ENCODE measurements around the gene CFAP99.

The CFAP99 gene

GRCh38 chr4:2408976-2409375, 9.8 kb upstream of the CFAP99 start:
- DNase-seq (ENCODE audit: low spot score), result no peak
- in situ Hi-C loops (cut with MboI; ENCODE audit: low sequenced_read_pairs, unreplicated experiment), result no loop called here
- TF ChIP-seq, protein P1, sequence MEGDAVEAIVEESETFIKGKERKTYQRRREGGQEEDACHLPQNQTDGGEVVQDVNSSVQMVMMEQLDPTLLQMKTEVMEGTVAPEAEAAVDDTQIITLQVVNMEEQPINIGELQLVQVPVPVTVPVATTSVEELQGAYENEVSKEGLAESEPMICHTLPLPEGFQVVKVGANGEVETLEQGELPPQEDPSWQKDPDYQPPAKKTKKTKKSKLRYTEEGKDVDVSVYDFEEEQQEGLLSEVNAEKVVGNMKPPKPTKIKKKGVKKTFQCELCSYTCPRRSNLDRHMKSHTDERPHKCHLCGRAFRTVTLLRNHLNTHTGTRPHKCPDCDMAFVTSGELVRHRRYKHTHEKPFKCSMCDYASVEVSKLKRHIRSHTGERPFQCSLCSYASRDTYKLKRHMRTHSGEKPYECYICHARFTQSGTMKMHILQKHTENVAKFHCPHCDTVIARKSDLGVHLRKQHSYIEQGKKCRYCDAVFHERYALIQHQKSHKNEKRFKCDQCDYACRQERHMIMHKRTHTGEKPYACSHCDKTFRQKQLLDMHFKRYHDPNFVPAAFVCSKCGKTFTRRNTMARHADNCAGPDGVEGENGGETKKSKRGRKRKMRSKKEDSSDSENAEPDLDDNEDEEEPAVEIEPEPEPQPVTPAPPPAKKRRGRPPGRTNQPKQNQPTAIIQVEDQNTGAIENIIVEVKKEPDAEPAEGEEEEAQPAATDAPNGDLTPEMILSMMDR (IDR thresholded peaks at IDR 0.05; ENCODE audit: borderline replicate concordance, control extremely low read depth, extremely low read depth, insufficient read depth, missing control alignments), result no peak

DNA sequence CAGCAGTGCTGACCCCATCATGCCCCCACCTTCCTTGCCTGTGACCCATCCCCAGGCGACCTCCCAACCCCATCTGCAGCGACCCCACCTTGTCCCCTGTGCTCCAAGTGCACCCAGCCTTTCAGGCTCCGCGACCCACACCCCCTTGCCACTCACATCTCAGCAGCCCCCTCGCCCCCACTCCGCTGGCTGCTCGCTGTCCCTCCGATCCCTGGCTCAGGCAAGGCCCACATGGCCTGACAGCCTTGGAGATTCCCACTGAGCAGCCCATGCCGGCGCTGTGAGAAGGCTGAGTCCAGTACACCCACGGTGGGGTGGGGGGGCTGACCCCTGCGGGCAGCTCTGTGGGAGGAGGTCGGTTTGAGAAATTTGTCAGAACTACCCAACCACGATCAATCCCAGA, 9.4 kb upstream of the CFAP99 start:
- no peak for DNase-seq (ENCODE audit: low spot score)
- in situ Hi-C loops (cut with MboI; ENCODE audit: low sequenced_read_pairs, unreplicated experiment), result no loop called here
- TF ChIP-seq, protein P1 (IDR thresholded peaks at IDR 0.05; ENCODE audit: borderline replicate concordance, control extremely low read depth, extremely low read depth, insufficient read depth, missing control alignments), result no peak

DNA sequence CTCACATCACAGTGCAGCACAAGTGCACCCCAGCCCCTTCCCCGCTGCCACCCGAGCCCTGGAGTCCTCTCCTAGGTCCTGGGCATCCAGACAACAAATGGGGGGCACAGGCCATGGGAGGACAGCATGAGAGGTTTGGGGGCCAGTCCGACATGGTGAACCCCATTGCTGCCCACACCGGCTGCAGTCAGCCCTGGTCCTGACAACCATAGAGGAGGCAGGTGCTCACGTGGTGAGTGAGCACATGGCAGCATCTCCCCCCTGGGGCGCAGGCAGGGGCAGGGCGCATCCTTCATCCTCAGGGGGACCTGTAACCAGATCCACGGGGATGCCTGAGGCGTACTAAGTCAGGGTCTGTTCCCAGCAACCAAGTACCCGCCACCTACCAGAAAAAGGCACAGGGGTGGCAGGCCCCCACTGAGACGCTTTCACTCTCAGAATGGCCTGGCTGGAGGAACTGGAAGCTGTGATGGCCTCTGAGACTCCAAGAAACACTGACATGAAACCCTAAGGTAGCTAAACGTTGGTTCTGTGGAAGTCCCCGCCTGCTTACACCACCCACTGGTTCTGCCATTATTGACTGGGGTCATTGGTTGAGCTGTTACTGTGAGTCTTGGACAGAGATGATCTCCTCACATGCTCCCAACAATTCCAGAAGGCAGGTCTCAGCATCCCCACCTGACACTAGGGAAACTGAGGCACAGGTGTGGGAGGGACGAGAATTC, 6.8 kb upstream of the CFAP99 start:
- in situ Hi-C loops (cut with MboI; ENCODE audit: low sequenced_read_pairs, unreplicated experiment), result no loop called here
- TF ChIP-seq, protein P1 (IDR thresholded peaks at IDR 0.05; ENCODE audit: borderline replicate concordance, control extremely low read depth, extremely low read depth, insufficient read depth, missing control alignments), result no peak
- DNase-seq (ENCODE audit: low spot score), result peak; percentile 80

GRCh38 chr4:2412534-2412884, 6.2 kb upstream of the CFAP99 start:
- TF ChIP-seq, protein P1 (IDR thresholded peaks at IDR 0.05; ENCODE audit: borderline replicate concordance, control extremely low read depth, extremely low read depth, insufficient read depth, missing control alignments), result no peak
- DNase-seq (ENCODE audit: low spot score), result peak; percentile 61
- in situ Hi-C loops (cut with MboI; ENCODE audit: low sequenced_read_pairs, unreplicated experiment), result no loop called here

DNA sequence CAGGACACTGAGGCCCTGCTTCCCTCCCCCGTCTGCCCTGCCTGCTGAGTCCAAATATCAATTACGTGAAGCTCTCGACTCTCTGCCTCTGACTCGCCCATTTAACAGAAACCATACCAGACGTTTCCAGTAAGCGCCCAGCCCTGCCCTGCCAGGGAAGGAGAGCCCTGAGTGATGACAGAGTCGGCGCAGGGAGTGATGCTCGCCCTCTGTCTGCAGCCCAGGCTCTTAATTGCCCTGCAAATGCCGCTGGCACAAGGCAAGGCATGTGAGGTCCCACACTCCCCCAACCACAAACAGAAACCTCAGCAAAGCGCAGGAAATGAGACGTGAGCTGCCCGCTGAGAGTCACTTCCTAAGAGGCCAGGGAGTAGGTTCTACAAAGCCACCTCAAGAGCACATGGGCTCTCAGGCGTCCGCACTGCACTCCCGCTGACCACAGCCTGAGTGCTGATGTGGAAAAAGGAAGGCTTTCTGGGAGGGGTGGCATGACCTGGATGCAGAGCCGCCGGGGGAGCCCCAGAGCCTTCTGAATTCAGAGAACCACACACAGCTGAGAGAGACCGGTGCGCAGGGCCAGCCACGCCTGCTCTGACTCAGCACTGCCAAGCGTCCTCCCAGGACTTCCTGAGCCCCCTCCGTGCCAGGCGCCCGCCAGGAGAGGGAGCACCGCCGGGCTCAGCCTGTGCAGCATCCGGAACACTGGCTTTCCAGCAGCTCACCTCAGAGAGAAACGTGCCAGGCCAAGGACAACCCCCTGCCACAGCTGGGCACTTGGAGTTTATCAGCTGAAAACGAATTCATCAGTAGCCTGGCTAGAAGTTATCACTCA, 5.7 kb upstream of the CFAP99 start:
- in situ Hi-C loops (cut with MboI; ENCODE audit: low sequenced_read_pairs, unreplicated experiment), result no loop called here
- TF ChIP-seq, protein P1 (IDR thresholded peaks at IDR 0.05; ENCODE audit: borderline replicate concordance, control extremely low read depth, extremely low read depth, insufficient read depth, missing control alignments), result peak; percentile 8
- DNase-seq (ENCODE audit: low spot score), result peak; percentile 74

GRCh38 chr4:2413821-2414610, 4.7 kb upstream of the CFAP99 start:
- TF ChIP-seq, protein P1 (IDR thresholded peaks at IDR 0.05; ENCODE audit: borderline replicate concordance, control extremely low read depth, extremely low read depth, insufficient read depth, missing control alignments), result no peak
- no peak for DNase-seq (ENCODE audit: low spot score)
- in situ Hi-C loops (cut with MboI; ENCODE audit: low sequenced_read_pairs, unreplicated experiment), result no loop called here

Data from GM13976 (cell line).